KMS-11 (cell line): ENCODE data around the gene NOL9.

Source experiments
- H2AFZ ChIP-seq: fragments of 200-600 bp; sonication (generic); 2 replicates; pipeline ENCODE4 v1.6.1; 2016; ENCODE audit warnings: antibody characterized with exemption, mixed run types, low read depth
- H3K27ac ChIP-seq: fragments of 200-600 bp; sonication (generic); 2 replicates; pipeline ENCODE4 v1.6.1; 2016; ENCODE audit warnings: mild to moderate bottlenecking, mixed run types
- H3K27me3 ChIP-seq: fragments of 200-600 bp; sonication (generic); 2 replicates; pipeline ENCODE4 v1.6.1; 2017; ENCODE audit warnings: mild to moderate bottlenecking, low read depth, mixed run types, moderate library complexity; ENCODE audit not compliant: insufficient read depth
- H3K36me3 ChIP-seq: fragments of 200-600 bp; sonication (generic); 2 replicates; pipeline ENCODE4 v1.6.1; 2017; ENCODE audit warnings: mild to moderate bottlenecking, mixed run types; ENCODE audit not compliant: insufficient read depth
- H3K4me1 ChIP-seq: fragments of 200-600 bp; sonication (generic); 2 replicates; pipeline ENCODE4 v1.6.1; 2016; ENCODE audit warnings: mild to moderate bottlenecking, low read depth, mixed run types; ENCODE audit not compliant: poor library complexity, severe bottlenecking
- H3K4me2 ChIP-seq: fragments of 200-600 bp; sonication (generic); 2 replicates; pipeline ENCODE4 v1.7.0; 2016; ENCODE audit warnings: mild to moderate bottlenecking, mixed run types
- H3K4me3 ChIP-seq: fragments of 200-600 bp; sonication (generic); IDR thresholded peaks from 2 replicates; pipeline ENCODE4 v1.6.1; 2017; ENCODE audit warnings: low read depth, low read length, mixed read lengths; ENCODE audit not compliant: insufficient read depth
- H3K79me2 ChIP-seq: fragments of 200-600 bp; sonication (generic); 2 replicates; pipeline ENCODE4 v1.6.1; 2016; ENCODE audit warnings: low read depth, mixed run types; ENCODE audit not compliant: insufficient read depth
- H3K9ac ChIP-seq: fragments of 200-600 bp; sonication (generic); 2 replicates; pipeline ENCODE4 v1.6.1; 2016; ENCODE audit warnings: mild to moderate bottlenecking, mixed run types
- H4K20me1 ChIP-seq: fragments of 200-600 bp; sonication (generic); 2 replicates; pipeline ENCODE4 v1.6.1; 2016; ENCODE audit warnings: mild to moderate bottlenecking, mixed run types; ENCODE audit not compliant: insufficient read depth
- CTCF ChIP-seq: fragments of 200-600 bp; sonication (generic); conservative IDR thresholded peaks from 2 replicates; pipeline ENCODE4 v1.6.1; 2017; ENCODE audit warnings: low read depth, mild to moderate bottlenecking, antibody characterized with exemption, low read length, moderate library complexity, mixed read lengths

The NOL9 gene

GRCh38 chr1:6572653-6573383 is 18.5 kb upstream of the NOL9 start:
- no peaks in the 10 kb centered on the region for H3K79me2 ChIP-seq
- H4K20me1 ChIP-seq = no peaks in the 10 kb centered on the region
- no peak overlapping the region for H3K9ac ChIP-seq
- no peak overlapping the region for H3K27ac ChIP-seq
- no peak overlapping the region for H2AFZ ChIP-seq
- H3K4me2 ChIP-seq = no peak overlapping the region
- peaks cover 5% of the 10 kb centered on the region for H3K4me1 ChIP-seq
- TF ChIP-seq CTCF = no peak
- H3K4me3 ChIP-seq = no peak overlapping the region
- H3K27me3 ChIP-seq = peaks cover 27% of the 10 kb centered on the region
- H3K36me3 ChIP-seq = no peaks in the 10 kb centered on the region

GRCh38 chr1:6570987-6571386 is 16.7 kb upstream of the NOL9 start:
- Histone ChIP-seq H2AFZ (no peak overlapping the region), H3K4me3 (no peak overlapping the region), H3K27ac (no peak overlapping the region), H3K27me3 (peaks cover 31% of the 10 kb centered on the region), H3K4me2 (no peak overlapping the region), H3K9ac (no peak overlapping the region), H3K4me1 (peaks cover 5% of the 10 kb centered on the region), H3K36me3 (no peaks in the 10 kb centered on the region), H3K79me2 (no peaks in the 10 kb centered on the region), H4K20me1 (no peaks in the 10 kb centered on the region)
- TF ChIP-seq CTCF = no peak

- Histone ChIP-seq H3K4me2 (no peak overlapping the region), H3K4me3 (no peak overlapping the region)
Measured at GRCh38 chr1:6570100-6570499, 15.8 kb upstream of the NOL9 start.

GRCh38 chr1:6569033-6569432 is 14.7 kb upstream of the NOL9 start:
- H2AFZ ChIP-seq = no peak overlapping the region
- no peaks in the 10 kb centered on the region for H3K79me2 ChIP-seq
- TF ChIP-seq CTCF = no peak
- peaks cover 5% of the 10 kb centered on the region for H3K4me1 ChIP-seq
- H3K27ac ChIP-seq = no peak overlapping the region
- peaks cover 48% of the 10 kb centered on the region for H3K27me3 ChIP-seq
- no peak overlapping the region for H3K4me2 ChIP-seq
- no peak overlapping the region for H3K9ac ChIP-seq
- H4K20me1 ChIP-seq = no peaks in the 10 kb centered on the region
- H3K4me3 ChIP-seq = no peak overlapping the region
- no peaks in the 10 kb centered on the region for H3K36me3 ChIP-seq

More at GRCh38 chr1:6570100-6570499, 15.8 kb upstream of the NOL9 start:
- H4K20me1 ChIP-seq = no peaks in the 10 kb centered on the region
- no peak overlapping the region for H2AFZ ChIP-seq
- TF ChIP-seq CTCF = no peak
- peaks cover 39% of the 10 kb centered on the region for H3K27me3 ChIP-seq
- no peaks in the 10 kb centered on the region for H3K36me3 ChIP-seq
- H3K4me1 ChIP-seq = peaks cover 5% of the 10 kb centered on the region
- no peaks in the 10 kb centered on the region for H3K79me2 ChIP-seq
- H3K9ac ChIP-seq = no peak overlapping the region
- H3K27ac ChIP-seq = no peak overlapping the region
